HG03159 (cell line): Measurements from ENCODE around the gene NMRAL1.

Experiments used
- ATAC-seq: cut with Tn5 transposase; IDR thresholded peaks from one replicate; pipeline ENCODE4 v1.9.1; 2021; ENCODE audit warnings: mild to moderate bottlenecking, moderate library complexity; ENCODE audit not compliant: unreplicated experiment

NMRAL1 gene

DNA sequence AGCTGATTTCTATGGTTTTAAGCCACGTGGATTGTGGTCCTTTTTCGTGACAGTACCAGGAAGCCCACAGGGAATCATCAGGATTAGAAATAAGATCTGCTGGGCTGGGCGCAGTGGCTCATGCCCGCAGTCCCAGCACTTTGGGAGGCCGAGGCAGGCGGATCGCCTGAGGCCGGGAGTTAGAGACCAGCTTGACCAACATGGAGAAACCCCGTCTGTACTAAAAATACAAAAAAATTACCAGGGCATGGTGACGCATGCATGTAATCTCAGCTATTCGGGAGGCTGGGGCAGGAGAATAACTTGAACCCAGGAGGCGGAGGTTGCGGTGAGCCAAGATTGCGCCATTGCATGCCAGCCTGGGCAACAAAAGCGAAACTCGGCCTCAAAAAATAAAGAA is 6.5 kb downstream of the NMRAL1 start:
- ATAC-seq = no peak

DNA sequence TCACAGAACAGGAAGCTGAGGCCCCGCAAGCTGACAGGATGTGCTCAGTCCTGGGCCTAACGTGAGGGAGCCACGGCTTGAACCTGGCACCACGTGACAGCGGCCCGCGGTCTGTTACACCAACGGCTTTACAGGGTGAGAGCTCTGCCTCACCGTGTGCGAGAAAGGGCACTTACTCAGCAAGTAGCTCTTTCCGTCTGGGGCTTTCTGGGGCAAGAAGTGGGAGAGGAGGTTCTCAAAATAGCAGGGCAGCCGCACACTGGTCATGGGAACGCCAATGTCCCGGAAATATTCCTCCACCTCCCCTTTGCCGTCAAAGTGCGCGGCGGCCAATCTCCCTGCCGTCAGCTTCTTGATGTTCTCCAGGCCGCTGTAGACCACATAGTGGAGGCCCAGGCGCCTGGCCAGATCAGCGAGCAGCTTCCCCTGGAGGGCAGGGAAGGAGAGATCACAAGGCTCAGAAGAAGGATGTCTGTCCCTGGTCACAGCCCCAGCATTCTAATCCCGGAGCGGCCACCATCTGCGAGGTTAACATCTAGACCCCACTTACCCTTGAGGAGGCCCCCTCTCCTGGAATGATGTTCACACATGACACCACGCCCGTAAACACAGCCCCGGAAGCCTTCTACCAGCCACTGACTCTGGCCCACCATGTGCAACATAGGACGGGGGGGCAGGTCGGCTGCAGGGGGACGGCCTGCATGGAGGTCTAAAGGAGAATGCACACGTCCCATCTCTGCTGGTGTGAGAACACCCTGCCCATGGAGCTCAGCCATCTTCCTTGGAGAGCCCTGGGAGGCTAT is 8.2 kb downstream of the NMRAL1 start:
- no peak for ATAC-seq

DNA sequence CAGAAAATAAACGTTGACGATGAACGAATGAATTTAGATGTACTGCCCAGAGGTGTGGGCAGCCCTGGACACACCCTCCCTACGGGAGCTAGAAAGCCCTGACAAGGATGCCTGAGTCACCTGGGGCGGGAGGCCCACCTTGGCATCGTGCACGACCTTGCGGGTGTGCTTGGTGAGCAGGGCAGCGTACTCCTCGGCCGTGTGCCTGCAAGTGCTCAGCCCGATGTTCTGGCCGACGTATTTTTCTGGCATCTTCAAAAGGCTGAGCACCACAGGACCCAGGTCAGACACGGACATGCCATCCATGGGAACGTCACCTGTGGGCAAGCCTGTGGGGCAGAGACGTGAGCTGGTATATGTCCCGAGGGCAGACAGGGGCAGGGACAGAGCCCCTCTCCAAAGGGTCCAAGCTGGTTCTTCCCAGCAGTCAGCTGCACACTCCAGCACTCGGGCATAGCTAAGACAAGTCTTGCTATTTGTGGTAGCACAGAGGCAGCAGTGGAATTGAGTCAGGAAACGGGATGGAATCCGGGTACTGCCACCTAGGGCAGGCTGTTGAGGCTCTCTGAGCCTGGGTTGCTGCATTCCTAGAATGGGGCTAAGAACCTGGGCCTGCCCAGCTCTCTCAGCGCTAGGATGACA is 10.8 kb downstream of the NMRAL1 start:
- no peak for ATAC-seq

DNA sequence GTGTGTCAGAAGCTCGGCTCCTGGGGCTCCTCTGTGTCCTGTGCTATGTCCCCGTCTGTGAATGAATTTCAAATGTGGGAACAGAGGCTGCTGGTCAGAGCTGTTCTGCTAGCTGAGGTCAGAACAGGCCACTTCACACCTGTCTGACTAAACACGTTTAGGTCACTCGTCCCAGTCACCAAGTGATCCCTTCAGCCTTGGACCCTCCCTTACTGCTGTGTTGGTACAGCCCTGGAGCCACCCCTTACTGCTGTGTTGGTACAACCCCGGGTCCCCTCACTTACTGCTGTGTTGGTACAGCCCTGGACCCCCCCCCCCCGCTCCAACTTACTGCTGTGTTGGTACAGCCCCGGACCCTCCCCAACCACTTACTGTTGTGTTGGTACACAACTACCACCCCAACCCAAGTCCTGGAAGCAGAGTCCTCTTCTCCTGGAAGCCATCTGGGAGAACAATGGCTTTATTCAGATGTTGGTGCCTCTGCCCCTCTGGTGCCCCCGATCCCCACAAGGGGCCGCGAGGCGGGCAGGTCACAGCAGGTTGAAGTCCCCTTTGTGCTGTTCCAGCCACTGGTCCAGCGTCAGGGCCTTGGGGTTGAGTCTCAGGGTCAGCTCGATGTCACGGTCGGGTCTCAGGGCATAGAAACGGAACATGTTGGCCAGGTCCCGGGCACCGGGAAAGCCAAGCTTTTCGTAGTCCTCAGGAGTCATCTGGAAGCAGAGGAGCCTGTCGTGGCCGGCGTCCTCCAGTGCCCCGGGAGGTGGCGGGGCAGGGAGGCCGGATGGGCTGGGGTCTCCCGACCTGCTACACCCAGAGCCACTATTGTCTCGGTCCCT is 13.0 kb downstream of the NMRAL1 start:
- no peak for ATAC-seq

DNA sequence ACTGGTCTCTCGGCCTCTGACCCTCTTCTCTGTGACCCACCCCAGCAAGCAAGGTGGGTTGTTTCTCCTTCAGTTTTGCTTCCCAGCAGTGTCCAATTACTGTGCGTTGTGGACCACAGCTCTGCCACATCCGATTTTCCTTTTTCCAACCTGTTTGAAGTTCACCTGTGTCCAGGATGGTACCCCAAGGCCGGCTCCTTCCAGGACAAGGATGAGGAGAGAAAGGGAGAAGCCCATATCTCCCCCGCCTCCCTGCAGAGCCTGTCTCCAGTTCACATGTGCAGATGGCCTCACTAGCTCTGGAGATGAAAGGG is 13.5 kb downstream of the NMRAL1 start:
- ATAC-seq = no peak

DNA sequence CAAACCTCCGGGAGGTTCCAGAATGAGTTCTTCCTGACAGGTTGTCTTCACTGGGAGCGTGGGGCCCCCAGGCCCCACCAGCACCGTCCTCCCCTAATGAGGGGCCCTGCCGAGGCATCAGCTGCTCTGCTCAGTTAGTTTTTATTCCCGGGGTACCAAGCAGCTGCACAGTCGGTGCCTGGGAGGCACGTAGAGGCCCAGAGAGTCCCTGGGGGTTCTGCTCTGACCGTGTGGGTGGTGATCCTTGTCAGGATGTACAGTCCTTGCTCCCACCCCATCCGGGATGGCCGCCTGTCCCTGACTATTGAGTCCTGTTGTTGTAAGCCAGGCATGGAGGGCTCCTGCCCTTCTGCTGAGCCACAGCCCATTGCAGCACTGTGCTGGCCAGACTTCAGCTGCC is 18.5 kb downstream of the NMRAL1 start:
- ATAC-seq = no peak

DNA sequence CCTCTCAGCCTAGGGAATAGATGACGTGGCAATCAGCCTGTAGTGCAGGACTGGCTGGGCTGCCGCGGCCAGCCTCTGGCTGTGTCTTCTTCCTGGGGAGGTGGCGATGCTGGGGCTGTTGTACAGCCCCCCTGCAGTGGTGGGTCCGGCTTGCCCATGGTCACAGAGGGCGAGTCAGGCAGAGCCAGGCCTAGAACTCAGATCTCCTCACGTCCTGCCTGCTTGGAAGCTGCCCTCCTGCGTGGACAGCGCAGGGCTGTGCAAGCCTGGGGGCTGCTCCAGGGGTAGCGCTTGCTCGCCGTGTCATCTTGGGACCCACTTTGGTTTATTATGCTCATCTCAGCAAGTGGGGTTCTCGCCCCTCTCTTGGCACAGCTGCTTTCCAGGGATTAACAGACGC is 19.3 kb downstream of the NMRAL1 start:
- no peak for ATAC-seq

DNA sequence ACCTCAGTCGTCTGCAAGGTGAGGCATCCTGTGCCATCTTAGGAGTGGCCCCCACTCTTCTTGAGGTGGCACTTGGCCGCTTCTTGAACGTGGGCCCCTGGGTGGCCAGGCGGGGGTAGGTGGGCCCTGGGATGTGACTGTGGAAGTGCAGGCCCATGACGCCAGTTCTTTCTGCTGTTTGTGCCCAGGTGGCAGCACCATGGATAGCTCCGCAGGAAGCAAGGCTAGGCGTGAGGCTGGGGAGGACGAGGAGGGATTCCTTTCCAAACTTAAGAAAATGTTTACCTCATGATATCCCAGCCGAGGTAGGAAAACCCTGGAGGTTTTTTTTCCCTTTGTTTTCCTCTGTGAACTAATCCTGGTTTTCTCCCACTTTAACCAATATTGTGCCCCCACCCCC is 19.8 kb downstream of the NMRAL1 start:
- no peak for ATAC-seq

DNA sequence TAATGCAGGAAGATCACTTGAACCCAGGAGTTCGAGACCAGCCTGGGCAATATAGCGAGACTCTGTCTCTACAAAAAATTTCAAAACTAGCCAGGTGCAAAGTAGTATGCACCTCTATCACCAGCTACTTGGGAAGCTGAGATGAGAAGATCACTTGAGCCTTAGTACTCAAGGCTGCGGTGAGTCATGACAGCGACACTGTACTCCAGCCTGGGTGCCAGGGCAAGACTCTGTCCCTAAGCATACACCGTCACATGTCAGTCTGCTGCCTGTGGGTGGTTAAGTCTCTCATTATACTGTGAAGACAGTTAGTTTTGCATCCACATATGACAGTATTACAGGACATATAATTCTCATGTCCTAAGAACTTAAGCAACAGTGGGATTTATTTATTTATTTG is 21.8 kb downstream of the NMRAL1 start:
- ATAC-seq = no peak

DNA sequence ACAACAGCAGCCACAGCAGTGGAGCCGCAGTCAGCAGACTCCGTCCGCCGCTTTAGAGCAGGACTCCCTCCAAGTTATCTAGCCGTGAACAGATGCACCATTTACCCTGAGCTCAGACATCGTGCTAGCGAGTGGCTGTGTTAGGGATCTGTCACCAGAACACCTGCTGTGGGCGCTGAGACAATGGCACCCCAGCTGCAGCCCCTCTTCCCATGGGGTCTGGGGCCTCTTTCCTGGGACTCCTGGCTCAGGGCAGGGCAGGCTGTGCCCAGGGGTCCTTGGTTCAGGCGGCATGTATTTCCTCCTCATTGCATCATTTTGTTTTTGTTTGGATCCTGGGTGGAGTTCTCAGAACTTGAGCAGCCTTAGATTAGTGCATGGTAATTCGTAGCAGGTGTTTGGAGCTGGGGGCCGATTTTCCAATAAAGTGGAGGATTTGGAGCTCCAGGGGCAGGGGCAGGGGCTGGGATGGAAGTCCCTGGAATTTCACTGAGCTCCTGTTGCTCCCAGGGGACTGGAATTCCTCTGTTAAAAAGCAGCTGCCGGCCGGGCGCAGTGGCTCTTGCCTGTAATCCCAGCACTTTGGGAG is 23.4 kb downstream of the NMRAL1 start:
- no peak for ATAC-seq

DNA sequence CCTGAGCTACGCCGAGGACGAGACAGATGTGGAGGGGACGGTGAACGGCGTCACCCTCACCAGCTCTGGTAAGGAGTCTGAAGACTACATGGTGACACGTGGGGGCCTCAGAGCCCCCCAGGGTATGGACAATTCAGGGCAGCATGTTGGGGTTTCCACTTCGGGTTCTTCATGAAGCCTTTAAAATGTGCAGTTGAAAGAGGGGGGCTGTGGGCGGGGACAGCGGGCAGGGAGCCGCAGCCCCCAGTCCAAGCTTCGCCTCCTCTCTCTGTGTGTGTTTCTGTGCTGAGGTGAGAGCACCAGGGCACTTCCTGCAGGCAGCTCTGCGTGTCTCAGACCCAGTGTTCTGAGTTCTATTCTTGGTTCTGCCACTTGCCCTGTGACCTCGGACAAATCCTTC is 24.0 kb downstream of the NMRAL1 start:
- ATAC-seq = no peak

DNA sequence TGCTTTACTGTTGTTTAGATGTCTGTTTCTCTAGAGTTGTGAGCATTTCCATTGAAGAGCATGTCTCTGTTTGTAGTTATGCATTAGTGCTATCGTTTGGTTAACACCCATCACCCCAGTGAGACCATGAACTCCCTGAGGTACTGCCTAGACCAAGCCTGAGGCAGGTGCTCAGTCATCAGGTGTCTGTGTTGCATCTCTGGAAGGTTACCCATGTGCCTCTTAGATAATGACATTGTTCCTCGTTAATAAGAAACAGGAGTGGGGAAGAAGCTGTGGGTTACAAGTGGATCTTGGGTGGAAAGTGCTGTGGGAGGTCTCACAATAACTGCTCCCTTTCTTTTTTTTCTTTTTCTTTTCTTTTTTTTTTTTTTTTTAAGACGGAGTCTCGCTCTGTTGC is 30.4 kb downstream of the NMRAL1 start:
- no peak for ATAC-seq

DNA sequence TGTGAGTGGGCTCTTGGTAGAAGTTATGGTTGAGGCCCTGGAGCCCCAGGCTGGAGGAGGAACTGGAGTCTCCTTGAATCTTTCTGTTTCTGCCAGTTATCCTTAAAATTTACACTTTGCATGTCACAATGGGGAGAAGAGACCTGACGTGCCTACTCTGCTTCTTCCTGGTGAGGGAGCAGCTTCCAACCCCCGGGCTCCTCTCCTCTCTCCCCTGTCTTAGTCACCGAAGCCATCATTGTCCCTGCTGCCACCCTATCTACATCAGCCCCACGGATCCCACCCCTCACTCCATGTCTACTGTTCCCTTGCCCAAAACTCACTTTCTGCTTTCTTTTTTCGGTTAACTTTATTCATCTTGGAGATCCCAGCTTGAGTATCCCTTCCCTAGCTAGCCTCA is 31.2 kb downstream of the NMRAL1 start:
- no peak for ATAC-seq

DNA sequence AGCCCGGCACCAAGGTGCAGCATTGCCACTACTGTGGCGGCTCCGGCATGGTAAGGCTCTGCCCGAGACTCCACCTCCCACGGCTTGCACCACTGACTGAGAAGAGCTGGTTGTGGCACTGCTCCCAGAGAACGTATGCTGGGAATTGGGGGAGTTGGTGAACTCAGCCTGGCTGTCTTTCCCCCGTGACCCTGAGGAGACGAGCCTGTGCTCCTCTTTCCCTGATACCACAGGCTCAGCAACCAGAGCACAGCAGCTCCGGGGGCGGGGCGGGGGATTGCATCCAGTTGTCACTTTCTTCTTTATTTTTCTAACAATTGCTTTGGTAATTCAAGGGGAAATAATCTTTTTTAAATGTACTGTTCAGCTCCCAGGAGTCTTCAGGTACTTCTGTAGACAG is 32.1 kb downstream of the NMRAL1 start:
- no peak for ATAC-seq

DNA sequence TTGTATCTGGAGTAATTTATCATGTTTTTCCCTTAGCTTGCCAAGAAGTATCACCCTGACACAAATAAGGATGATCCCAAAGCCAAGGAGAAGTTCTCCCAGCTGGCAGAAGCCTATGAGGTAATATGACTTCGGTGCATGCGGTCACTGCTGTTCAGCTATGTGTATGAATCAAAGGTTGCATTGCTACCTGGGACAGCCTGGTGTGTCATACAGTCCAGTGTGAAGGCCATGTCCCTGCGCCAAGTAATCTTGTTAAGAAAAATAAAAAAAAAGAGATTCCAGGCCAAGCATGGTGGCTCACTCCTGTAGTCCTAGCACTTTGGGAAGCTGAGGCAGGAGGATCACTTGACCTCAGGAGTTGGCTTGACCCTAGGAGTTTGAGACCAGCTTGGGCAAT is 37.1 kb downstream of the NMRAL1 start:
- no peak for ATAC-seq

DNA sequence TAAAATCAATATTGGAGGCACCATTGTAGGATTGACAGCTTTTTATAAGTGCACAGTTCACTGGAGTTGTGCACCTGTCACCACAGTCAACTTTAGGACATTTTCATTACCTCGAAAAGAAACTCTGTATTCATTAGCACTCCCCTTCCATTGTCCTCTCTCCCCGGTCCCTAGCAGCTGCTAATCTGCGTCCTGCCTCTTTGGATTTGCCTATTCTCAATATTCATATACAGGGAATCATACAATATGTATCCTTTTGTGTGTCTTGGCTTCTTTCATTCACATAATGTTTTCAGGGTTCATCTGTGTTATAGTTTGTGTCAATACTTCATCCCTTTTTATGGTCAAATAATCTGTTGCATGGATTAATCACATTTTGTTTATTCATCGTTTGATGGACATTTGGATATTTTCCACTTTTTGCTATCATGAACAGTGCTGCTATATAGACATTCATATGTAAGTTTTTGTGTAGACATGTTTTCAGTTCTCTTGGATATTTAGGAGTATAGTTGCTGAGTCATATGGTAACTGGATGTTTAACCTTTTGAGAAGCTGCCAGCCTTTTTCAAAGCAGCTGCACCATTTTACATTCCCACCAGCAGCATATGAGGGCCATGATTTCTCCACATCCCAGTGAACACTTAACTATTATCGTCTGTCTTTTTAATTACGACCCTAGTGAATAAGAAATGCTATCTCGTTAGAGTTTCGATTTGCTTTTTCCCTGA is 38.9 kb downstream of the NMRAL1 start:
- no peak for ATAC-seq

DNA sequence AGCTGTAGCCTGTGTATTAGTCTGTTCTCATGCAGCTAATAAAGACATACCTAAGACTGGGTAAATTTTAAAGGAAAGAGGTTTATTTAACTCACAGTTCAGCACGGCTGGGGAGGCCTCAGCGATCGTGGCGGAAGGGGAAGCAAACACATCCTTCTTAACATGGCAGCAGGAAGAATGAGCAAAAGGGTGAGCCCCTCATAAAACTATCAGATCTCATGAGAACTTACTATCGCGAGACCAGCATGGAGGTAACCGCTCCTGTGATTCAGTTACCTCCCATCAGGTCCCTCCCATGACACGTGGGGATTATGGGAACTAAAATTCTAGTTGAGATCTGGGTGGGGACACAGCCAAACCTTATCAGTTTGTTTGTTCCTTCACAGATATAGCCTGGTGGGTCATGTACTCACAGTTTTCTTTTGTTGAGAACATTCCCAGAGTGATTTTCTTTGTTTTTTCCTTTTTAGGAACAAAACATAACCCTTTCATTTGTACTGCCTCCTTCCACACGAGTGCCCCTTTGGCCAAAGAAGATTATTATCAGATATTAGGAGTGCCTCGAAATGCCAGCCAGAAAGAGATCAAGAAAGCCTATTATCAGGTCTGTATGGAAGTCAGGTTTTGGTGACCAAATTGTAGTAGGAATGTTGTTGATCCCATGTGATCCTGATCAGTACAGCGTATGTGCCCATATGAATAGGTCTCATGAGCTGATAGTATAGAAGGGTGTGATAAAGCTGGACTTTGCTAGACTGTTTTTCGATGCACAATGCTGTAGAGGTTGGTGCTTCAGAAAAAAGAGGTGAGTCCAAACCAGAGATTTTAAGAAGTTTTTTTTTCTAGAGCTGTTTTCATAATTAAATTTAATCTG is 40.3 kb downstream of the NMRAL1 start:
- no peak for ATAC-seq

DNA sequence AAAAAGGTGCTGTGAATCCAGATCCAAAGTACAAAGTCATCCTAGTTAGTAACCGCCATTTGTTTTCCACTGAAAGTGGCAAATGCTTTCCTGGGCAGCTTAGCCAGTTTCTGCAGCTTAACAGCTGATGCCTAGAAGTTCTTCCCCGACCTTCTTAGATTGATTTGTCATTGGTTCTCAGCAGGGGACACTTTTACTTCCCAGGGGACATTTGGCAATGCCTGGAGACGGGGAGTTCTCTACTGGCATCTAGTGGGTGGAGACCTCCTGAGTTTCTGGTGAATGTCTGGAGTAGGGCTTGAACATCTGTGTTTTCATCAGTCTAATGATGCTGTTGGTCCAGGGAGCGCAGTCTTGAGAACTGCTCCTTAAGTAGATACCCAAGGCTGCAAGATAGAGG is 41.2 kb downstream of the NMRAL1 start:
- no peak for ATAC-seq

DNA sequence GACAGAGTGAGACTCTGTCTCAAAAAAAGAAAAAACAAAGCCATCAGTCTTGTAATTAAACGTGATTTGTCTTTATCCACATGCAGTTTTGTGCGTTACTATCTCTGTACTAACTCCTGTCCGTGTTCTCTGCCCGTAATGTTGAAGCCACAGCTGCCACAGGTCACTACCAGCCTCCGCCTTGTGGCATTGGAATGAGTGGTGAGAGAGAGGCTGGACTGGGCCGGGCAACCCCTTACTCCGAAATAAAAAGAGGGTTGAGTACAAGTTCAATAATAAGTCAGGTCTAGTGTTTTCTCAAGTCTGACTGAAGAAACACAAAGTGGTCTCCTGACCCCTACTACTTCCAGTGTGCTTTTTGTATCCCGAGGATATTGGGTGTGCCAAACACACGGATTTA is 43.4 kb downstream of the NMRAL1 start:
- ATAC-seq = no peak

DNA sequence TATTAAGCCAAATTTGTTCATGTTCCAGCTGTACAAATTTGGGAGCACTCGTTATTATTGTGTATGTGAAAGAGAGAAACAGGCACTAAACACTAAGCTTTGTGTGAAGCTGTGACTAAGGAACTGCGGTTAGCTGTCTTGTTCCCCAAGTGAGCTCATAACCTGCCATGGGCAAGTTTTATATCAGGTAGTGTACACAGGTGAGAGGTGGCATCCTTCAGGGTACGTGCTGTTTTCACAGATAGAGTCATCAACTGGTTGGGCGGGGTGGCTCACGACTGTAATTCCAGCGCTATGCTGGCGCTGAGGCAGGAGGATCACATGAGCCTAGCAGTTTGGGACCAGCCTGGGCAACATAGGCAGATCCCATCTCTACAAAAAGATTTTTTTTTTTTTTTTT is 45.9 kb downstream of the NMRAL1 start:
- no peak for ATAC-seq
